HG03103 (cell line): Measurements from ENCODE around the gene ZNF282.
A peak's percentile ranks its signal among the peaks of the same experiment; 100 is the strongest.
"Not testable (repeated sequence)": the region's sequence is repeated elsewhere in the genome, so short reads cannot be mapped to it uniquely, and the experiment has no call there.

ENCODE experiments used
- ATAC-seq: cut with Tn5 transposase; IDR thresholded peaks from one replicate; pipeline ENCODE4 v1.9.1; 2021; ENCODE audit warnings: low read depth; ENCODE audit not compliant: unreplicated experiment

Gene ZNF282

GRCh38 chr7:149252378-149252777 lies 57.0 kb downstream of the ZNF282 start:
- no peak for ATAC-seq

GRCh38 chr7:149253665-149254064 lies 58.3 kb downstream of the ZNF282 start:
- no peak for ATAC-seq

- ATAC-seq = no peak
Measured at GRCh38 chr7:149254181-149254858, 59.0 kb downstream of the ZNF282 start.

- ATAC-seq = no peak
Measured at GRCh38 chr7:149255174-149255573, 59.8 kb downstream of the ZNF282 start.

GRCh38 chr7:149256568-149256967 lies 61.2 kb downstream of the ZNF282 start:
- no peak for ATAC-seq

- ATAC-seq = no peak
Measured at GRCh38 chr7:149257146-149257545, 61.8 kb downstream of the ZNF282 start.

- ATAC-seq = no peak
Measured at GRCh38 chr7:149261316-149261828, 66.0 kb downstream of the ZNF282 start.

- peak; percentile 75 for ATAC-seq
Measured at GRCh38 chr7:149261829-149262617, 66.7 kb downstream of the ZNF282 start, which contains the start of gene ZNF783. ZNF783 (plus strand) TSS chr7:149262196; CDS start chr7:149262334, 138 bp downstream.

- ATAC-seq = no peak
Measured at GRCh38 chr7:149266451-149266850, 71.1 kb downstream of the ZNF282 start.

- no peak for ATAC-seq
Measured at GRCh38 chr7:149267733-149268132, 72.4 kb downstream of the ZNF282 start.

GRCh38 chr7:149274424-149274823 lies 79.1 kb downstream of the ZNF282 start:
- not testable (repeated sequence) for ATAC-seq
